ENCODE results near the gene FAM221B.

Gene FAM221B

DNA sequence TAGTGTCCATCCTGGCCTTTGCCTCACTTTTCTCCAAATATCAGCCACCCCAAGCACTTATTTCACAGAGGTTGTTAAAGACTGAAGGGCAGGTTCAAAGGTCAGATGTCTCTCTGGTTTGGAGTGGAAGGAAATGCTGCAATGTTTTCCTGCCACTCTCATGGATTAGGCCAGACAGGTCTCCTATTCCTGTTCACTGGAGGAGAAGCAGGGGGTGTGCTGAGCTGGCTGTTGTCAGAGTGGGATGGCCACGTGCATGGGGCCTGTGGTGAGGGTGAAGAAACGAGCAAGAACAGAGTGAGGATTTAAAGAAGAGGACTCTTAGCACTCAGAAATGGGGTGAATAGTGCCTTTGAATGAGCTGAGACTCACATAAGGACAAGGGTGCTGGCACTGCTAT, 7.2 kb upstream of the FAM221B start:
- H3K4me3 Mint-ChIP-seq = no peak overlapping the region
- H3K36me3 Mint-ChIP-seq = no peaks in the 10 kb centered on the region
- no peak overlapping the region for H3K27ac Mint-ChIP-seq
- H3K27me3 Mint-ChIP-seq = no peaks in the 10 kb centered on the region
- H3K9me3 Mint-ChIP-seq = no peaks in the 10 kb centered on the region
- peaks cover 11% of the 10 kb centered on the region for H3K4me1 Mint-ChIP-seq

GRCh38 chr9:35835216-35835632, 6.7 kb upstream of the FAM221B start:
- Mint-ChIP-seq H3K4me1 (peaks cover 16% of the 10 kb centered on the region), H3K27ac (no peak overlapping the region), H3K4me3 (no peak overlapping the region), H3K27me3 (no peaks in the 10 kb centered on the region), H3K9me3 (no peaks in the 10 kb centered on the region), H3K36me3 (no peaks in the 10 kb centered on the region)

- H3K4me3 Mint-ChIP-seq = no peak overlapping the region
Observed at GRCh38 chr9:35834260-35835215, 6.0 kb upstream of the FAM221B start.

GRCh38 chr9:35832814-35833213, 4.3 kb upstream of the FAM221B start:
- H3K36me3 Mint-ChIP-seq = no peaks in the 10 kb centered on the region
- no peaks in the 10 kb centered on the region for H3K9me3 Mint-ChIP-seq
- H3K4me1 Mint-ChIP-seq = peaks cover 33% of the 10 kb centered on the region
- no peak overlapping the region for H3K27ac Mint-ChIP-seq
- no peaks in the 10 kb centered on the region for H3K27me3 Mint-ChIP-seq
- H3K4me3 Mint-ChIP-seq = no peak overlapping the region

More at GRCh38 chr9:35834260-35835215, 6.0 kb upstream of the FAM221B start:
- Mint-ChIP-seq H3K4me1 (peaks cover 23% of the 10 kb centered on the region), H3K36me3 (no peaks in the 10 kb centered on the region), H3K9me3 (no peaks in the 10 kb centered on the region), H3K27ac (no peak overlapping the region), H3K27me3 (no peaks in the 10 kb centered on the region)

DNA sequence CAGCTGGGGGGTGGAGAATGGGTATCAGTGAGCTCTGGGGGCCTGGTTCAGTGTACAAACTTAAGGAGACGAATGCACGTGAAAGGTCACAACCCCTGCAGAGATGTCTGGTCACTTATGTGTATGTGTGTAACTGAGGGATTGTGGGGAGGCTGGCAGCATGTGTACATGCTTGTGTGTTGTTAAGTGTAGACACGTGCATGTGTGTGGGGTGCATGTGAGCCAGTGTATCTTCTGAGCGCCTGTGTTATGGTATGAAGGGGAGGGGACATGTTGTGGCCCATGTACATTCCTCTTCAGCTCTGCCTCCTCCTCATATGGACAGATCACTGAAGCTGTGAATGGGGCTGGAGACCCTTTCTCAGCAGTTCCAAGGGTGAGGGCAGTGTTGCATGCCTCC, 2.5 kb upstream of the FAM221B start:
- no peak overlapping the region for H3K27ac Mint-ChIP-seq
- no peaks in the 10 kb centered on the region for H3K27me3 Mint-ChIP-seq
- H3K4me3 Mint-ChIP-seq = no peak overlapping the region
- H3K36me3 Mint-ChIP-seq = no peaks in the 10 kb centered on the region
- H3K9me3 Mint-ChIP-seq = no peaks in the 10 kb centered on the region
- H3K4me1 Mint-ChIP-seq = peaks cover 36% of the 10 kb centered on the region

GRCh38 chr9:35829764-35830096, 1.2 kb upstream of the FAM221B start:
- H3K4me1 Mint-ChIP-seq = peaks cover 39% of the 10 kb centered on the region

GRCh38 chr9:35829084-35829763, 692 bp upstream of the FAM221B start, which contains the start of gene TMEM8B:
Gene TMEM8B, plus strand, starts transcription at chr9:35829228. Its CDS starts 220 bp downstream, at chr9:35829448.
- H3K36me3 Mint-ChIP-seq = no peaks in the 10 kb centered on the region
- no peaks in the 10 kb centered on the region for H3K9me3 Mint-ChIP-seq
- H3K4me3 Mint-ChIP-seq = peak within 1 kb of the TSS; percentile 92
- no peaks in the 10 kb centered on the region for H3K27me3 Mint-ChIP-seq
- H3K4me1 Mint-ChIP-seq = peaks cover 35% of the 10 kb centered on the region
- H3K27ac Mint-ChIP-seq = peak within 1 kb of the TSS; percentile 85

More at GRCh38 chr9:35829764-35830096, 1.2 kb upstream of the FAM221B start:
- Mint-ChIP-seq H3K27me3 (no peaks in the 10 kb centered on the region), H3K27ac (peak overlapping the region; percentile 85), H3K4me3 (peak overlapping the region; percentile 73), H3K9me3 (no peaks in the 10 kb centered on the region), H3K36me3 (no peaks in the 10 kb centered on the region)

- Mint-ChIP-seq H3K36me3 (no peaks in the 10 kb centered on the region), H3K9me3 (no peaks in the 10 kb centered on the region), H3K4me3 (peak overlapping the region; percentile 92), H3K27me3 (no peaks in the 10 kb centered on the region), H3K4me1 (peaks cover 35% of the 10 kb centered on the region), H3K27ac (no peak overlapping the region)
Observed at GRCh38 chr9:35827486-35827885, 1.0 kb downstream of the FAM221B start.

DNA sequence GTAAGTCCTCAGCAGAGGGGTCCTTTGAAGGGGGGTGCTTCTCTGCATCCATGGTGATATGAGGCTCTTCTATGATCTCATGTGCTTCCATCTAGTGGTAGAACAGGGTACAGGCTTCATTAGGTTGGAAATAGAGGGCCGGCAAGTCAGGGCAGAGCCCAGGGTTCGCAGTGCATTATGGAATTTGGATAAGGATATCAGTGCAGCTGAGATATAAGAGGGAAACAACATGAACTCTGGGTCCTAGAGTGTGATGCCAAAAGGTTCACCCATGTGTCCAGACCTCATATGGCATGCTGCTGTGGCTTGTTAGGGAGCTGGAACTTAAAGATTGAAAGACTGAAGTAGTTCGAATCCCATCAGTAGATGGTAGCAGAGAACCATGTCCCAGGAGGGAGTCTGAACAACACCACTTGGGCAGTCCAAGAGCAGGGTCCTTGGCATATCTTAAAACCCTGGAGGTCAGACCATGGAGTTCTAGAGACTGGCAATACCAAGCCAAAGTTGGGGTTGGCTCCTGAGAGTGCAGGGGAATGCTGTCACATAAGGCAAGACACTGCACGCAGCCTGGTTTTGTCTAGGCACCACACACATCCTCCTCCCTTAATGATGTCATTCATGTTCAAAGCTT, 2.3 kb downstream of the FAM221B start:
- Mint-ChIP-seq H3K27me3 (no peaks in the 10 kb centered on the region), H3K4me3 (peak overlapping the region; percentile 2), H3K9me3 (no peaks in the 10 kb centered on the region), H3K27ac (peak overlapping the region; percentile 12), H3K36me3 (no peaks in the 10 kb centered on the region), H3K4me1 (peaks cover 33% of the 10 kb centered on the region)

DNA sequence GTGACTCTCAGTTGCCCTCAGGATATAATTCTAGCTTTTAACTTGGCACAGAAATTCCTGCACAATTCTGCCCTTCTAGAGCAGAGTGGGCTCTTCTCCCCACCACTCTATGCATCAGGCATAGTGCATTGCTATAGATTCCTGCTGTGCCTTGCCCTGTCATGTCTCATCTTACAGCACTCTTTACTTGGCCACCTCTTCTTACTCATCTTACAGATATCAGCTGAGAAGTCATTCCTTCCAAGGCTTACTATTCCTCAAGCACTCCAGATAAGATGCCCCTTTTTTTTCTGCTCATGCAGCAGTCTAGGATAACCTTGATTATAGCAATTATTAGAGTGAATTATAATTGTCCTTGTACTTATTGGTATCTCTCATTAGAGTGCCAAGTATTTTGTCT, 5.6 kb downstream of the FAM221B start:
- H3K9me3 Mint-ChIP-seq = no peaks in the 10 kb centered on the region
- no peaks in the 10 kb centered on the region for H3K27me3 Mint-ChIP-seq
- no peak overlapping the region for H3K4me3 Mint-ChIP-seq
- no peak overlapping the region for H3K27ac Mint-ChIP-seq
- H3K4me1 Mint-ChIP-seq = peaks cover 6% of the 10 kb centered on the region
- no peaks in the 10 kb centered on the region for H3K36me3 Mint-ChIP-seq

DNA sequence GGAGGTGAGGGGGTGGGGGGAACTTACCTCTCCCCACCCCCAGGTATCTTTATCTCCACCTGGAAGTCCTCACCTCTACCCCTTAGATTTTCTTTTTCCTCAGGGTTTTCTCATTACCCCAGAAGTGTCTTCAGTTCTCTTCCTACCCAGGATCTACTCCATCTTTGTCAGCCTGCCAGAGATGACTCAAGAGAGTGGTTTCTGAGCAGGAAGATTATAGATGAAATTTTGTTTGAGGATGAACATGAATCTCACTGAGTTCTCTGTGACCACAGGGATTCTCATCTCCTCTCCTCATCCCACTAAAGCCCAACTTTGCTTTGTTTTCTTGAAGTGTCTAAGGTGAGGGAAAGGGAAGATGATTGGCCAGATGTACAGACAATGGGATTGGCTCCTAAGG, 8.5 kb downstream of the FAM221B start:
- peaks cover 7% of the 10 kb centered on the region for H3K4me1 Mint-ChIP-seq
- no peaks in the 10 kb centered on the region for H3K27me3 Mint-ChIP-seq
- no peaks in the 10 kb centered on the region for H3K9me3 Mint-ChIP-seq
- H3K27ac Mint-ChIP-seq = peak overlapping the region; percentile 32
- H3K36me3 Mint-ChIP-seq = no peaks in the 10 kb centered on the region
- H3K4me3 Mint-ChIP-seq = no peak overlapping the region

- H3K27me3 Mint-ChIP-seq = no peaks in the 10 kb centered on the region
- no peaks in the 10 kb centered on the region for H3K36me3 Mint-ChIP-seq
Observed at GRCh38 chr9:35818341-35818740, 10.2 kb downstream of the FAM221B start.

DNA sequence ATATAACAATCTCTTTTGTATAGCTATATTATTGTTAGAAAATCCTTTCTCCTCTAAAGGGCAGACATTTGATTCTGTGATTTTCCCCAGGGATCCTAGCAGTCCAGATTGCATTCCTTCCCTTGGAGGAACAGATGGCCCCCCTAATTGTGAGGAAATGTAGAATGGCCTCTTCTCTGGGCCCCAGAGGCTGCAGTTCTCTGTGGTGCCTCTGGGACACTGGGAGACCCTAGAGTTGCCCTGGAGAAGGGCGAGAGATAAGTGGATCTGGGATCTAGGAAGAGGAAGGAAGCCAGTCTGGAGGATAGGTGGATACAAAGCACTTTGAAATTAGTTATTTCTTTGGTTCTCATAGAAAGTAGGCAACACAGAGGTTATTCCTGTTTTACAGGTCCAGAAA, 11.8 kb downstream of the FAM221B start:
- Mint-ChIP-seq H3K4me1 (peaks cover 32% of the 10 kb centered on the region), H3K27ac (no peak overlapping the region), H3K27me3 (no peaks in the 10 kb centered on the region), H3K4me3 (no peak overlapping the region), H3K36me3 (no peaks in the 10 kb centered on the region), H3K9me3 (no peaks in the 10 kb centered on the region)

More at GRCh38 chr9:35818341-35818740, 10.2 kb downstream of the FAM221B start:
- Mint-ChIP-seq H3K27ac (no peak overlapping the region), H3K4me3 (no peak overlapping the region), H3K9me3 (no peaks in the 10 kb centered on the region), H3K4me1 (peaks cover 18% of the 10 kb centered on the region)

GRCh38 chr9:35814841-35815543, 13.5 kb downstream of the FAM221B start, which contains the start of gene HINT2:
Gene HINT2, minus strand, starts transcription at chr9:35815042. Its CDS starts 63 bp downstream, at chr9:35814979.
- Mint-ChIP-seq H3K4me3 (peak within 1 kb of the TSS; percentile 94), H3K9me3 (no peaks in the 10 kb centered on the region), H3K27ac (peak within 1 kb of the TSS; percentile 98), H3K27me3 (no peaks in the 10 kb centered on the region), H3K4me1 (peaks cover 33% of the 10 kb centered on the region), H3K36me3 (no peaks in the 10 kb centered on the region)

Measured in activated naive CD4-positive, alpha-beta T cell treated with anti-CD3 and anti-CD28 coated beads, Interleukin-2, amount 50 U/mL, for 24 hours (primary cell).